Transverse colon (tissue), 4 donors: ENCODE data around the gene CPZ.

Source experiments
- EP300 ChIP-seq: sonication (generic); formaldehyde crosslinking; IDR thresholded peaks from one replicate; pipeline ENCODE4 v1.6.1; 2017; ENCODE audit warnings: antibody characterized with exemption, low read depth
- POLR2A ChIP-seq: fragments of 450-650 bp; IDR thresholded peaks from one replicate; pipeline ENCODE4 v1.6.1; 2016; ENCODE audit warnings: antibody characterized with exemption, mild to moderate bottlenecking, moderate library complexity
- POLR2AphosphoS5 ChIP-seq, 3 donors: sonication (generic); formaldehyde crosslinking; IDR thresholded peaks; one replicate each; pipeline ENCODE4 v1.6.1; 2016; ENCODE audit warnings: antibody characterized with exemption in 3 of 3
- TF ChIP-seq, protein P1 (sequence below), 5 experiments: fragments of 200-600 bp in 3 of 5; fragments of 450-650 bp in 2 of 5; sonication (generic) in 3 of 5; IDR thresholded peaks; 1 replicate in 2 of 5; 2 replicates in 3 of 5; pipeline ENCODE4 v1.5.1; 2016 to 2017; ENCODE audit warnings: antibody characterized with exemption in 5 of 5, inconsistent platforms in 3 of 5, mild to moderate bottlenecking in 2 of 5, moderate library complexity in 1 of 5

DNA sequence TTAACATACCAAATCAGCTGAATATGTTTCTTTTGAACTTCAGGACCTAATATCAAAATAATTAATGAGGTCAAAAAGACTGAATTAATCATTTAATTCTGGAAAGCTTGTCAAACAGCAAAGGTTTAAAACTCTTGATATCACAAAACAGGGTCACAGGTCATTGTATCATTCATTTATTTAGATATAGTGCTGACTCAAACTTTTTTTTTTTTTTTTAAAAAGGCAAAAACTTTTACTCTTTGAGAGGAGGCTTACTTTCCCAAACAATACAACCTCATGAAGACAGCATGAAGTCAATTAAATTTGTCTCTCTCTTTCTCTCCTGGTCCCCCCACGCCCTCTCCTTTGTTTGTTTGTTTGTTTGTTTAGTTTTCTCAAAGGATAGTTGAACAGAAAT, 28.0 kb upstream of the CPZ start:
- TF ChIP-seq EP300 = no peak
- TF ChIP-seq, protein P1, sequence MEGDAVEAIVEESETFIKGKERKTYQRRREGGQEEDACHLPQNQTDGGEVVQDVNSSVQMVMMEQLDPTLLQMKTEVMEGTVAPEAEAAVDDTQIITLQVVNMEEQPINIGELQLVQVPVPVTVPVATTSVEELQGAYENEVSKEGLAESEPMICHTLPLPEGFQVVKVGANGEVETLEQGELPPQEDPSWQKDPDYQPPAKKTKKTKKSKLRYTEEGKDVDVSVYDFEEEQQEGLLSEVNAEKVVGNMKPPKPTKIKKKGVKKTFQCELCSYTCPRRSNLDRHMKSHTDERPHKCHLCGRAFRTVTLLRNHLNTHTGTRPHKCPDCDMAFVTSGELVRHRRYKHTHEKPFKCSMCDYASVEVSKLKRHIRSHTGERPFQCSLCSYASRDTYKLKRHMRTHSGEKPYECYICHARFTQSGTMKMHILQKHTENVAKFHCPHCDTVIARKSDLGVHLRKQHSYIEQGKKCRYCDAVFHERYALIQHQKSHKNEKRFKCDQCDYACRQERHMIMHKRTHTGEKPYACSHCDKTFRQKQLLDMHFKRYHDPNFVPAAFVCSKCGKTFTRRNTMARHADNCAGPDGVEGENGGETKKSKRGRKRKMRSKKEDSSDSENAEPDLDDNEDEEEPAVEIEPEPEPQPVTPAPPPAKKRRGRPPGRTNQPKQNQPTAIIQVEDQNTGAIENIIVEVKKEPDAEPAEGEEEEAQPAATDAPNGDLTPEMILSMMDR (IDR thresholded peaks at IDR 0.05) = no peak
- no peak for TF ChIP-seq POLR2A
- no peak for TF ChIP-seq POLR2AphosphoS5 (IDR thresholded peaks at IDR 0.05)
